ENCODE results near the gene RBP3. TPM values are rescaled to one million over a fixed set of nuclear protein-coding genes. Genes with fewer than 3 reads are reported as not detected.

RBP3 gene
- total RNA-seq = not detected in 2 replicates

DNA sequence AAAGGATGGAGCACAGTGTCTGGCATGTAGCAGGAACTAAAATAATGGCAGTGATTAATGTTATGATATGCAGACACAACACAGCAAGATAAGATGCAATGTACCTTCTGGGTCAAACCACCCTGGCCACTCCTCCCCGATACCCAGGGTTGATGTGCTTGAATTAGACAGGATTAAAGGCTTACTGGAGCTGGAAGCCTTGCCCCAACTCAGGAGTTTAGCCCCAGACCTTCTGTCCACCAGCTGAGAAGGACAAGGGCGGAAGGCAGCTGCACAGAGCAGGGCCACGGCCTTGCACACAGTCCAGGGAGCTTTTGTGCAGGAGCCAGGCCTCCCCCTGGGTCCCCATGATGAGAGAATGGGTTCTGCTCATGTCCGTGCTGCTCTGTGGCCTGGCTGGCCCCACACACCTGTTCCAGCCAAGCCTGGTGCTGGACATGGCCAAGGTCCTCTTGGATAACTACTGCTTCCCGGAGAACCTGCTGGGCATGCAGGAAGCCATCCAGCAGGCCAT is at the start of gene RBP3:
RBP3 (plus strand) TSS at position 226 of the 514 bp plus-strand sequence; CDS start at position 348, 122 bp downstream.

DNA sequence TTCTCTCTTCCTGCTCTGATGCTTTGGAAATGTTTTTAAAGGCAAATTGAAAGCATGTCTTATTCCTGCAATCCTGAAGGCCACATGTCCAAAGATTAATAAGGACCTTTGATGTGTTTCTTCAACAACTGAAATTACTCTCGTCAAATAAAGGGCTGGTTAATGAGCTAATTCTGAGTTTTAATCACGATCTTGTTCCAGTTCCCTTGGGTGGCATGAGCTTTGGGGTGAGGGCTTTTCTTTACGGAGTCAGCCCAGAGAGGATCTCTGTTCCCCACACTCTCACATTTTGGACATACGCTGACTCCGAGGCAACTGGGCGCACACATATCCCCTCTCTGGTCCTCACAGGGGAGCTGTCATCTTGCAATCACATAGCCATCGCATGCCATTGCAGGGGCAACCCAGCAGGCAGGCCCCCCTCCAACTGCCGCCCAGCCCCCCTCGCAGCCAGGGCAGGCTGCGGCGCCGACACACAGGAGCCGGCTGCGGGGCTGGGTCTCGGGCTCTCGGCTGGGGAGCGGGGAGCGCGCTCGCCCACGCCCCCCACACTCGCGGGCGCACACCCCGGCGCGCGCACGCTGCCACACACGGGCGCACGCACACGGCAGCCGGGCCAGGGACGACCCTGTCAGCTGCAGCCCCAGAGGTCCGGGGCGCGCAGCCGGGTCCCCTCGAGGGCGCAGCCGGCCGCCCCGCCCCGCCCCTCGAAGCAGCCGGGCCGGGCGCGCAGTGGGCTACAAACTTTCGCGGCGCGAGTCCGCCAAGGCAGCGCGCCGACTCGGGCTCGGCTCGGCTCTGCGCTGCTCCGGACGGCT is 48.3 kb upstream of the RBP3 start, which contains the start of gene GDF10:
GDF10 (plus strand) TSS at position 587 of the 818 bp plus-strand sequence. CDS start 455 bp downstream, outside the sequence.

DNA sequence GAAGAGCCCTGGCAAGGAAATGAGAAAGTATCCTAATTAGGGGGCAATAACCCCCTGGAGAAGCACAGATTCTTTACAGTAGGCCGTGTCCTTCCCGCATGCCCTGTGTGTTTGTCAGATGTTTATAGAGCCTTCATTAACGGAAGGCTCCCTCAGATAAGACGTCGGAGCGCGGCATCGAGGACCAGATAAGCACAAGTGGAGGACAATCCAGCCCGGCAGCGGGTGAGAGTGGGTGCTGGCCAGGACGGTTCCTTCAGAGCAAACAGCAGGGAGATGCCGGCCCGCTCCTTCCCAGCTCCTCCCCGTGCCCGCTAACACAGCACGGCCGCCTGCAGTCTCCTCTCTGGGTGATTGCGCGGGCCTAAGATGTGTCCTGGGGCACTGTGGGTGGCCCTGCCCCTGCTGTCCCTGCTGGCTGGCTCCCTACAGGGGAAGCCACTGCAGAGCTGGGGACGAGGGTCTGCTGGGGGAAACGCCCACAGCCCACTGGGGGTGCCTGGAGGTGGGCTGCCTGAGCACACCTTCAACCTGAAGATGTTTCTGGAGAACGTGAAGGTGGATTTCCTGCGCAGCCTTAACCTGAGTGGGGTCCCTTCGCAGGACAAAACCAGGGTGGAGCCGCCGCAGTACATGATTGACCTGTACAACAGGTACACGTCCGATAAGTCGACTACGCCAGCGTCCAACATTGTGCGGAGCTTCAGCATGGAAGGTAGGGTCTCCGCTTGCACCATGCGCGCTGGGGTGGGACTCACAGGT is 25.7 kb upstream of the RBP3 start, which contains the start of gene GDF2:
GDF2 (plus strand) TSS at position 155 of the 762 bp plus-strand sequence; CDS start at position 370, 215 bp downstream.

DNA sequence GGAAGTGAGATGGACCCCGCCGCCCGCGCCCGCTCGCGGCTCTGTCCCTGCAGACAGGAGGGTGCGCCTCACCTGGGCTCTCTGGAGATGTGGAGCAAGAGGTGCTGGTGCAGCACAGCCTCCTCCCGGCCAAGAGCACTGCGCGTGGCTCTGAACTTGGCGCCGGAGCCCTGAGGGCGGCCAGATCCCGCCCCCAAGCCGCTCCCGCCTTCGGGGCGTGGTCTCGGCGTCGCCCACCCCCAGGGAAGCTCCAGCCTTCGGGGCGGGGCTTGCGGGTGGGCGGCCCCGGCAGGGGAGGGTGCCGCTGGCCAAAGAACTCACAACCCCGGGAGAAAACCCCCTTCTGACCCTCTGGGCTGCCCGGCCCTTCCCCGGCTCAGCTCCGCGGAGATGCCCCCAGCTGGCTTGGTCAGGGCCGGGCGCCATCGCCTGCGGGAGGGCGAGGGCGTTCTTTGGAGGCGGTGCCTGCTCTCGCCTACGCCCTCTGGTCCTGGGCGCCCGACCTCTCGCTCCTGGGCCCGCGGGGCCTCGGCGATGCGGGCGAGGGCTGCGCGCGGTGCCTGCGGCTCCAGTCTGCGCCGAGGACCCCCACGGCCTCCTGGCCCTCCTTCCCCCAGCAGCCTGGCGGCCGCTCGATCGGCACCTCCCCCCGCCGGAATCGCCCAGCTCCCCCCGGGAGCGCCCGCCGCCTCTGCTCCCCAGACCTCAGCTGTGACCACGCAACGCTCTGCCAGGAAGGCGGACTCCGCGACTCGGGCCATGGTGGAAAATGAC is 36.2 kb downstream of the RBP3 start, which contains the start of gene ZNF488:
ZNF488 (minus strand) TSS at position 146 of the 774 bp plus-strand sequence. CDS start 15,464 bp downstream, outside the sequence.

Other genes with a start within 250 kb of the RBP3 start
- 0.03 and 5.5 TPM in 2 replicates for gene GDF10, start 48.2 kb upstream of the RBP3 start, total RNA-seq
- not detected in 2 replicates for gene GDF2, start 25.9 kb upstream of the RBP3 start, total RNA-seq
- gene ZNF488, start 35.9 kb downstream of the RBP3 start, total RNA-seq = 0.13 TPM in 1 of 2 replicates, not detected in the other
- gene ANXA8, start 135.8 kb downstream of the RBP3 start, total RNA-seq = 0.07 TPM in 1 of 2 replicates, not detected in the other
- gene FAM25G, start 143.3 kb downstream of the RBP3 start, total RNA-seq = not detected in 2 replicates
- gene AGAP9, start 175.3 kb downstream of the RBP3 start, total RNA-seq = 2.2 and 4.0 TPM in 2 replicates

Measured in smooth muscle cell of the pulmonary artery (primary cell).